Esophagus muscularis mucosa (tissue), 4 donors: ENCODE data around the gene NUP205. TPM values are rescaled to one million over a fixed set of nuclear protein-coding genes. Genes with fewer than 3 reads are reported as not detected.

ENCODE experiments used
- DNase-seq: peaks from one replicate; pipeline ENCODE4 v3.0.0-alpha.2; 2017; ENCODE audit errors: extremely low spot score
- H3K27ac ChIP-seq, 4 donors: fragments of 200-600 bp; sonication (generic); replicated peaks in 1 of 4; 1 replicate in 3 of 4; 2 replicates in 1 of 4; pipeline ENCODE4 v1.5.1; 2016 to 2019; ENCODE audit warnings: mild to moderate bottlenecking in 1 of 4
- H3K27me3 ChIP-seq, 4 donors: fragments of 200-600 bp; sonication (generic); one replicate each; pipeline versions ENCODE4 v1.5.1 to v1.6.0; 2016 to 2019
- H3K36me3 ChIP-seq, 4 donors: fragments of 200-600 bp; sonication (generic); one replicate each; pipeline ENCODE4 v1.5.1; 2016 to 2019
- H3K4me1 ChIP-seq, 4 donors: fragments of 200-600 bp; sonication (generic); one replicate each; pipeline ENCODE4 v1.5.1; 2016 to 2019
- H3K4me3 ChIP-seq, 4 donors: fragments of 200-600 bp; sonication (generic); 1 replicate in 2 of 4; 2 replicates in 2 of 4; pipeline ENCODE4 v1.5.1; 2016 to 2019; ENCODE audit warnings: mild to moderate bottlenecking in 4 of 4, moderate library complexity in 1 of 4
- H3K9me3 ChIP-seq, 4 donors: fragments of 200-600 bp; sonication (generic); 1 replicate in 3 of 4; 2 replicates in 1 of 4; pipeline ENCODE4 v1.5.1; 2016 to 2019
- EP300 ChIP-seq: sonication (generic); formaldehyde crosslinking; IDR thresholded peaks from one replicate; pipeline ENCODE4 v1.6.1; 2017; ENCODE audit warnings: antibody characterized with exemption
- POLR2A ChIP-seq: fragments of 450-650 bp; IDR thresholded peaks from one replicate; pipeline ENCODE4 v1.6.1; 2017; ENCODE audit warnings: antibody characterized with exemption, moderate library complexity, mild to moderate bottlenecking, low read depth
- POLR2AphosphoS5 ChIP-seq, 2 donors: sonication (generic); formaldehyde crosslinking; IDR thresholded peaks; one replicate each; pipeline ENCODE4 v1.6.1; 2017; ENCODE audit warnings: antibody characterized with exemption in 2 of 2
- WGBS: methylation state at CpG from one replicate; pipeline ENCODE4 v1.1.5; 2018; 5-methylcytosine and 5-hydroxymethylcytosine counted together
- intact Hi-C: fragments of 100-400 bp; cut with DNase I; formaldehyde crosslinking; loops from one replicate; pipeline ENCODE4 v1.15.1; 2023
- total RNA-seq, 4 donors: library from RNA; depleted of rRNA; stranded (reverse); fragments of >200 nt; gene quantifications; one replicate each; pipeline versions ENCODE4 v1.1.0 to v1.2.1, GENCODE V29; 2016
- TF ChIP-seq, protein P1 (sequence below), 3 experiments: fragments of 200-600 bp in 2 of 3; fragments of 450-650 bp in 1 of 3; sonication (generic) in 2 of 3; IDR thresholded peaks; one replicate each; pipeline ENCODE4 v1.5.1; 2017 to 2019; ENCODE audit warnings: antibody characterized with exemption in 3 of 3, mild to moderate bottlenecking in 2 of 3, moderate library complexity in 1 of 3

Gene NUP205
- total RNA-seq, 4 donors from 2014 or later, result 23.3 to 39.9 (median 34.7) TPM

DNA sequence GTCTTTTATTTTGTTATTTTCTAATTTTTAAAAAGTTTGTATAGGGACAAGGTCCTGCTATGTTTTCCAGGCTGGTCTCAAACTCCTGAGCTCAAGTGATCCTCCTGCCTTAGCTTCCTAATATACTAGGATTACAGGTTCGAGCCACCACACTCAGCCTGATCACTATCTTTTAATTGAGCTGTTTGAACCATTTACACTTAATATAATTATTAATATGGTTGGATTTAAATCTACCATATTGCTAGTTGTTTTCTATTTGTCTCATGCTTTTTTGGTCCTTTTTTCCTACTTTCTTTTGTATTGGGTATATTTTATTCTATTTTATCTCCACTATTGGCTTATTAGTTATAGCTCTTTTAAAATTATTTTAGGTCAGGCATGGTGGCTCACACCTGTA, 34.6 kb upstream of the NUP205 start:
- 96% methylated on average over 1 of the region's 1 CpG for WGBS
- Histone ChIP-seq H3K27ac (no peak overlapping the region), H3K36me3 (no peaks in the 10 kb centered on the region), H3K9me3 (no peaks in the 10 kb centered on the region), H3K27me3 (no peaks in the 10 kb centered on the region), H3K4me1 (no peaks in the 10 kb centered on the region), H3K4me3 (no peak overlapping the region)
- no peak for TF ChIP-seq EP300
- no peak for TF ChIP-seq POLR2A
- TF ChIP-seq, protein P1, sequence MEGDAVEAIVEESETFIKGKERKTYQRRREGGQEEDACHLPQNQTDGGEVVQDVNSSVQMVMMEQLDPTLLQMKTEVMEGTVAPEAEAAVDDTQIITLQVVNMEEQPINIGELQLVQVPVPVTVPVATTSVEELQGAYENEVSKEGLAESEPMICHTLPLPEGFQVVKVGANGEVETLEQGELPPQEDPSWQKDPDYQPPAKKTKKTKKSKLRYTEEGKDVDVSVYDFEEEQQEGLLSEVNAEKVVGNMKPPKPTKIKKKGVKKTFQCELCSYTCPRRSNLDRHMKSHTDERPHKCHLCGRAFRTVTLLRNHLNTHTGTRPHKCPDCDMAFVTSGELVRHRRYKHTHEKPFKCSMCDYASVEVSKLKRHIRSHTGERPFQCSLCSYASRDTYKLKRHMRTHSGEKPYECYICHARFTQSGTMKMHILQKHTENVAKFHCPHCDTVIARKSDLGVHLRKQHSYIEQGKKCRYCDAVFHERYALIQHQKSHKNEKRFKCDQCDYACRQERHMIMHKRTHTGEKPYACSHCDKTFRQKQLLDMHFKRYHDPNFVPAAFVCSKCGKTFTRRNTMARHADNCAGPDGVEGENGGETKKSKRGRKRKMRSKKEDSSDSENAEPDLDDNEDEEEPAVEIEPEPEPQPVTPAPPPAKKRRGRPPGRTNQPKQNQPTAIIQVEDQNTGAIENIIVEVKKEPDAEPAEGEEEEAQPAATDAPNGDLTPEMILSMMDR (IDR thresholded peaks at IDR 0.05), result no peak
- no peak for TF ChIP-seq POLR2AphosphoS5 (IDR thresholded peaks at IDR 0.05)
- intact Hi-C loops, result no loop called here
- no peak for DNase-seq

DNA sequence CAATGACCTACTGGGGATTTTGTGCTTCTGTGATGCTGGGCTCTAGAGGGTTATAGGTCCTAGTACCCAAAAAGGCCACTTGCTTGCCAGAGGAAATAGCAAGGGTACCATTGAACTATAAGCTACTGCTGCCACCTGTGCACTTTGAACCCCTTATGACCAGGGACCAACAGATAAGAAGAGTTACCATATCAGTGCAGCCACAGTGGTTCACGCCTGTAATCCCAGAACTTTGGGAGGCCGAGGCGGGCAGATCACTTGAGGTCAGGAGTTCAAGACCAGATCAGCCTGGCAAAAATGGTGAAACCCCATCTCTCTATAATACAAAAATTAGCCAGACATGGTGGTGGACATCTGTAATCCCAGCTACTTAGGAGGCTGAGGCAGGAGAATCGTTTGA, 32.3 kb upstream of the NUP205 start:
- intact Hi-C loops, result no loop called here
- no peak overlapping the region for H3K4me3 ChIP-seq
- WGBS, result 94% methylated on average over 4 of the region's 4 CpGs
- no peak for DNase-seq
- no peaks in the 10 kb centered on the region for H3K36me3 ChIP-seq
- H3K27ac ChIP-seq, result no peak overlapping the region
- TF ChIP-seq POLR2A (no peak), POLR2AphosphoS5 (IDR thresholded peaks at IDR 0.05) (no peak), EP300 (no peak)
- TF ChIP-seq, protein P1 (IDR thresholded peaks at IDR 0.05), result no peak
- H3K27me3 ChIP-seq, result no peaks in the 10 kb centered on the region
- no peaks in the 10 kb centered on the region for H3K4me1 ChIP-seq
- no peaks in the 10 kb centered on the region for H3K9me3 ChIP-seq

DNA sequence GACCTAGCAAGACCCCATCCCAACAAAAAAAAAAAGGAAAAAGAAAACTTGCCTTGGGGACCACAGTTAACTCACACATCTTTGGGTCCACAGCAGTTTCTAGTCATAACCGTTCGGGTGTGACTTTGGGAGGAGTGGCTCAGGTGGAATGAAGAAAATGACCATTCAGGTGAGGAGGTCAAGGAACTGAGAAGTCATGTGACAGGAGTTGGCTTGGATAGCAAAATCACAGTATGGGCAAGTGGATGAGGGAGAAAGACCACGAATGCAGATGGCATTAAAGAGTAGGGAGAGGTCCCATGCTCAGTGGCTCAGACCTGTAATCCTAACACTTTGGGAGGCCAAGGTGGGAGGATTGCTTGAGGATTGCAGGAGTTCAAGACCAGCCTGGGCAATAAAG, 30.7 kb upstream of the NUP205 start:
- WGBS, result 92% methylated on average over 3 of the region's 3 CpGs
- Histone ChIP-seq H3K9me3 (no peaks in the 10 kb centered on the region), H3K27ac (no peak overlapping the region), H3K36me3 (no peaks in the 10 kb centered on the region), H3K27me3 (no peaks in the 10 kb centered on the region), H3K4me3 (no peak overlapping the region), H3K4me1 (no peaks in the 10 kb centered on the region)
- TF ChIP-seq EP300, result no peak
- no peak for TF ChIP-seq POLR2A
- TF ChIP-seq, protein P1 (IDR thresholded peaks at IDR 0.05), result no peak
- TF ChIP-seq POLR2AphosphoS5 (IDR thresholded peaks at IDR 0.05), result no peak
- DNase-seq, result peak; percentile 74
- intact Hi-C loops, result no loop called here

DNA sequence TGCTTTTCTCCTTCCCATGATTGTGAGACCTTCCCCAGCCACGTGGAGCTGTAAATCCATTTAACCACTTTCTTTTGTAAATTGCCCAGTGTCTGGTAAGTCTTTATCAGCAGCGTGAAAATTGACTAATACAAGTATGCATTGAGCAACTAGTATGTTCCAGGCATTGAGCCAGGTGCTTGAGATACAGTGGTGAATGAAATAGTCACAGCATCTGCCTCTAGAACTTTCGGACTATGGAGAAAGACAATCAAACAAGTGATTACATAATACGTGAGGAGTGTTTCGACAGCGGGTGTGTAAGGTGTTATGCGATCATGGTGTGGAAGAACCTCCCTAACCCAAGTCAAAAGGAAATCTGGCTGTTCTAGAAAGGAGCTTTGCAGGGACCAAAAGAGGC, 21.6 kb upstream of the NUP205 start:
- DNase-seq, result peak; percentile 39
- intact Hi-C loops, result no loop called here

DNA sequence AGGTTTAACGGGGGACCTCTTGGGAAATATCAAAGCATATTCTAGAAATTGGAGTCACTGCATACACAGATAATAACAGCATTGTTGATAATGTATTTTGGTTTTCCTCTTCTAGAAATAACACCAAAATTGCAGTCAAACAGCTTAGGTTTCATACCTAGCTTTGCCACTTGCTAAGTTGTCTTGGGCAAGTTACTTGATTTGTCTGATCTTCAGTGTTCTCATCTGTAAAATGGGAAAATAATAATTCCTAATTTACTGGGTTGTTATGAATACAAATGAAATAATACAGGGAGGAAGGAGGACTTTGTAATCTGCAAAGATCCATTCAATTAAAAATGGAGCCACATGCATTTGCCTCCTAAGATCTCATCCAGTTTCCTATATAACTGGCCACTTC, 20.3 kb upstream of the NUP205 start:
- WGBS, result 82% methylated on average over 1 of the region's 1 CpG
- no peaks in the 10 kb centered on the region for H3K36me3 ChIP-seq
- no peaks in the 10 kb centered on the region for H3K4me1 ChIP-seq
- H3K9me3 ChIP-seq, result no peaks in the 10 kb centered on the region
- intact Hi-C loops, result no loop called here
- no peak for DNase-seq
- H3K27me3 ChIP-seq, result no peaks in the 10 kb centered on the region
- no peak for TF ChIP-seq EP300
- H3K4me3 ChIP-seq, result no peak overlapping the region
- H3K27ac ChIP-seq, result no peak overlapping the region

More for the DNA sequence above, 21.6 kb upstream of the NUP205 start:
- TF ChIP-seq EP300 (no peak), POLR2AphosphoS5 (IDR thresholded peaks at IDR 0.05) (no peak), POLR2A (no peak)
- TF ChIP-seq, protein P1 (IDR thresholded peaks at IDR 0.05), result no peak
- H3K36me3 ChIP-seq, result no peaks in the 10 kb centered on the region
- no peaks in the 10 kb centered on the region for H3K9me3 ChIP-seq
- WGBS, result 83% methylated on average over 7 of the region's 7 CpGs
- no peak overlapping the region for H3K4me3 ChIP-seq
- no peaks in the 10 kb centered on the region for H3K4me1 ChIP-seq
- H3K27ac ChIP-seq, result no peak overlapping the region
- H3K27me3 ChIP-seq, result no peaks in the 10 kb centered on the region
